Vagina (tissue), 2 donors: ENCODE measurements around the gene NT5C1B. TPM values are rescaled to one million over a fixed set of nuclear protein-coding genes. Genes with fewer than 3 reads are reported as not detected.
A peak's percentile ranks its signal among the peaks of the same experiment; 100 is the strongest.

Experiments
- DNase-seq, 2 donors: peaks; one replicate each; pipeline ENCODE4 v3.0.0-alpha.2; 2017; ENCODE audit errors: extremely low spot score in 2 of 2
- H3K27ac ChIP-seq: fragments of 200-600 bp; sonication (generic); one replicate; pipeline ENCODE4 v1.5.1; 2019
- H3K27me3 ChIP-seq: fragments of 200-600 bp; sonication (generic); one replicate; pipeline ENCODE4 v1.5.1; 2019
- H3K36me3 ChIP-seq, 2 donors: fragments of 200-600 bp; sonication (generic); one replicate each; pipeline ENCODE4 v1.5.1; 2017 to 2019
- H3K4me1 ChIP-seq: fragments of 200-600 bp; sonication (generic); one replicate; pipeline ENCODE4 v1.5.1; 2019
- H3K4me3 ChIP-seq, 2 donors: fragments of 200-600 bp; sonication (generic); 1 replicate in 1 of 2; 2 replicates in 1 of 2; pipeline ENCODE4 v1.5.1; 2016 to 2019
- H3K9me3 ChIP-seq: fragments of 200-600 bp; sonication (generic); one replicate; pipeline ENCODE4 v1.5.1; 2019
- POLR2A ChIP-seq, 2 donors: fragments of 450-650 bp; IDR thresholded peaks; one replicate each; pipeline ENCODE4 v1.6.1; 2017; ENCODE audit warnings: antibody characterized with exemption in 2 of 2, mild to moderate bottlenecking in 2 of 2, moderate library complexity in 2 of 2
- POLR2AphosphoS5 ChIP-seq, 2 donors: sonication (generic); formaldehyde crosslinking; IDR thresholded peaks; one replicate each; pipeline ENCODE4 v1.9.0; 2017; ENCODE audit warnings: antibody characterized with exemption in 2 of 2, mild to moderate bottlenecking in 2 of 2, low read depth in 1 of 2; ENCODE audit not compliant: insufficient read depth in 1 of 2
- intact Hi-C: fragments of 100-400 bp; cut with DNase I; formaldehyde crosslinking; loops from one replicate; pipeline ENCODE4 v1.15.1; 2023
- total RNA-seq: library from RNA; depleted of rRNA; stranded (reverse); fragments of >200 nt; gene quantifications from one replicate; pipeline ENCODE4 v1.2.3, GENCODE V29; 2016
- TF ChIP-seq, protein P1 (sequence below), 3 experiments: fragments of 450-650 bp in 2 of 3; fragments of 200-600 bp in 1 of 3; sonication (generic) in 1 of 3; IDR thresholded peaks; one replicate each; pipeline ENCODE4 v1.5.1; 2017 to 2019; ENCODE audit warnings: antibody characterized with exemption in 3 of 3, mild to moderate bottlenecking in 2 of 3, moderate library complexity in 2 of 3

NT5C1B gene
- total RNA-seq, 1 donor from 2014 or later, result not detected

GRCh38 chr2:18520451-18521425 lies 68.6 kb downstream of the NT5C1B start:
- Histone ChIP-seq H3K27me3 (no peaks in the 10 kb centered on the region), H3K9me3 (no peaks in the 10 kb centered on the region), H3K4me3 (no peak overlapping the region), H3K27ac (peak overlapping the region; percentile 67), H3K36me3 (no peaks in the 10 kb centered on the region), H3K4me1 (peaks cover 25% of the 10 kb centered on the region)
- intact Hi-C loops, result loop anchor here (5.0 kb wide), 1 partner anchor 1342 kb away; no protein-coding TSS in a partner anchor
- TF ChIP-seq, protein P1, sequence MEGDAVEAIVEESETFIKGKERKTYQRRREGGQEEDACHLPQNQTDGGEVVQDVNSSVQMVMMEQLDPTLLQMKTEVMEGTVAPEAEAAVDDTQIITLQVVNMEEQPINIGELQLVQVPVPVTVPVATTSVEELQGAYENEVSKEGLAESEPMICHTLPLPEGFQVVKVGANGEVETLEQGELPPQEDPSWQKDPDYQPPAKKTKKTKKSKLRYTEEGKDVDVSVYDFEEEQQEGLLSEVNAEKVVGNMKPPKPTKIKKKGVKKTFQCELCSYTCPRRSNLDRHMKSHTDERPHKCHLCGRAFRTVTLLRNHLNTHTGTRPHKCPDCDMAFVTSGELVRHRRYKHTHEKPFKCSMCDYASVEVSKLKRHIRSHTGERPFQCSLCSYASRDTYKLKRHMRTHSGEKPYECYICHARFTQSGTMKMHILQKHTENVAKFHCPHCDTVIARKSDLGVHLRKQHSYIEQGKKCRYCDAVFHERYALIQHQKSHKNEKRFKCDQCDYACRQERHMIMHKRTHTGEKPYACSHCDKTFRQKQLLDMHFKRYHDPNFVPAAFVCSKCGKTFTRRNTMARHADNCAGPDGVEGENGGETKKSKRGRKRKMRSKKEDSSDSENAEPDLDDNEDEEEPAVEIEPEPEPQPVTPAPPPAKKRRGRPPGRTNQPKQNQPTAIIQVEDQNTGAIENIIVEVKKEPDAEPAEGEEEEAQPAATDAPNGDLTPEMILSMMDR (IDR thresholded peaks at IDR 0.05), result peak; percentile 71 to 83 (median 78)
- TF ChIP-seq POLR2AphosphoS5 (IDR thresholded peaks at IDR 0.05; ENCODE audit: insufficient read depth in 1 of 2, low read depth in 1 of 2), result no peak
- peak in 1 of 2 donors; percentile 94 for DNase-seq

DNA sequence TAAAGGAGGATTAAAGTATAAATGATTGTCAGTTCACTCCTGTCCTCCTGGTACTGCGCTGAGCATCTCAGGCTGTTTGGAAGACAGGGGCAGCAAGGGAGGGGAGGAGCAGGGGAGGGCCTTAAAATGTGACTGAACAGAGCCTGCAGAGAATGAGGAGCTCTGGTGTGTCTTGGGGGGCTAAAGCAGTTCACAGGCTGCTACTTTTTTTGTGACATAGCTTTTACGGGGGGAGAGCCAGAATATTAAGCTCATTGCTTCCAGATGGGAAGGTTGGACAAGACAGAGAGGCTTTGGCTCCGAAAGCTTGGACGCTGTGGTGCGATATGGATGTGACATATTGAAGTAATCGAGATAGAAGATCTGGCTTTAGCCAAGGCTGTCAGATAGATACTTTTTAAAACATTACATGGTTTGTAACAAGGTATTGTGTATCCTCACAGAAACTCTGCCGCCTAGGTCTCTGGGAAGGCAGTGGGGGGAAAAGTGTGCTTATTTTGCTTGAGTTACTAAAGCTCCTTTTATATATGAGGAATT lies 69.4 kb downstream of the NT5C1B start:
- TF ChIP-seq POLR2A (IDR thresholded peaks at IDR 0.05) (no peak), POLR2AphosphoS5 (IDR thresholded peaks at IDR 0.05; ENCODE audit: insufficient read depth in 1 of 2, low read depth in 1 of 2) (no peak)
- TF ChIP-seq, protein P1 (IDR thresholded peaks at IDR 0.05), result no peak
- no peaks in the 10 kb centered on the region for H3K9me3 ChIP-seq
- H3K36me3 ChIP-seq, result no peaks in the 10 kb centered on the region
- DNase-seq, result no peak
- no peaks in the 10 kb centered on the region for H3K27me3 ChIP-seq
- H3K4me1 ChIP-seq, result peaks cover 25% of the 10 kb centered on the region
- intact Hi-C loops, result loop anchor here (5.0 kb wide), 1 partner anchor 1342 kb away; no protein-coding TSS in a partner anchor
- H3K27ac ChIP-seq, result peak overlapping the region; percentile 67
- H3K4me3 ChIP-seq, result no peak overlapping the region

DNA sequence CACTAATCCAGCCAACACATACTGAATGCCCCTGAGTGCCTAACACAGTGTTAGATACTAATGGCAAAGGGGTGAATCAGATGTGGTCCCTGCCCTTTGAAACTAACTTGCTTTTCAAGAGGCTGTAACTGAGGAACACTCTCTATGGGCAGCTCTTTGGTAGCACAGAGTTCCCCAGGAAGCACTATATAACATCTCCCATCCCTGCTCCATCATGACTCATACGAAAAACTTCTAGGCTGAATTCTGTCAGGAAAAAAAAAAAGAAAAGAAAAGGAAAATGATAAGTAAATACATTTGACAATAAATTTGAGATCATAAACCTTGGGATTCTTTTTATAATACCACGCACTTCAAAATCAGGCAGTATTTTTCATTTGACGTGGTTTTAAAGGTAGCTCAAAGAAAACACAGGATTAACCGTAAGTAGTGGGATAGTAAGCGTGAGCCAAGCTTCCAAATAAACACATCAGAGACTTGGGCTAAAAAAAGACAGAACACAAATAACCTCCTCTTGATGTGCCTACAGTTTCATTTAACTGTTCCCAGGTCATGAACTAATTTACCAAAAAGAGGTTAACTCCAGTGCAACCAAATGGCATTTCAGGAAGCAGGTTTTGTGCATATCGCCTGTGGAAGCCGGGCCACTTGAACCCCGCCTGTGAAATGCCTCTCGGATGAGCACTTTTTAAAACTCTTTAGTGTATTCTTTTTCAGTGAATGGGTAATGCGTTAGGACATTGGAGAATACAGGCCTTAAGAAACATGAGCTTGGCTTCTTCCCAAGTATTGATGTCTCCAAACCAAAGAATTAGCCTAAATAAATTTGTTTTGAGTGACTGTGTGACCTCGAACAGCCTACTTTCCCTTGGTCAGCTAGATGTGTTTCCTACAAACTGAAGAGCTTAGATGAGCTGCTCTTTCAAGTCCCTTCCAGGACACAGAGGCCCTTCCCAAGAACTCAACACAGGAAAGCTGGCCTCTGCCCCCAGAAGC lies 71.0 kb downstream of the NT5C1B start:
- no peaks in the 10 kb centered on the region for H3K27me3 ChIP-seq
- H3K9me3 ChIP-seq, result no peaks in the 10 kb centered on the region
- intact Hi-C loops, result no loop called here
- H3K4me1 ChIP-seq, result peaks cover 25% of the 10 kb centered on the region
- peak in 1 of 2 donors; percentile 38 for TF ChIP-seq POLR2AphosphoS5 (IDR thresholded peaks at IDR 0.05; ENCODE audit: insufficient read depth in 1 of 2, low read depth in 1 of 2)
- TF ChIP-seq, protein P1 (IDR thresholded peaks at IDR 0.05), result no peak
- H3K36me3 ChIP-seq, result no peaks in the 10 kb centered on the region
- no peak for DNase-seq
- peak overlapping the region; percentile 54 for H3K27ac ChIP-seq
- no peak overlapping the region for H3K4me3 ChIP-seq

- Histone ChIP-seq H3K36me3 (no peaks in the 10 kb centered on the region), H3K4me3 (no peak overlapping the region), H3K27ac (no peak overlapping the region), H3K27me3 (no peaks in the 10 kb centered on the region), H3K4me1 (peaks cover 25% of the 10 kb centered on the region), H3K9me3 (no peaks in the 10 kb centered on the region)
- DNase-seq, result no peak
- intact Hi-C loops, result no loop called here
- TF ChIP-seq POLR2A (IDR thresholded peaks at IDR 0.05) (no peak), POLR2AphosphoS5 (IDR thresholded peaks at IDR 0.05; ENCODE audit: insufficient read depth in 1 of 2, low read depth in 1 of 2) (no peak)
- TF ChIP-seq, protein P1 (IDR thresholded peaks at IDR 0.05), result no peak
Measured at GRCh38 chr2:18517386-18517785, 72.0 kb downstream of the NT5C1B start.
